HG02642 (cell line): ENCODE data around the gene COL4A4.
A peak's percentile ranks its signal among the peaks of the same experiment; 100 is the strongest.

Experiments
- ATAC-seq: cut with Tn5 transposase; IDR thresholded peaks from one replicate; pipeline ENCODE4 v1.9.1; 2021; ENCODE audit warnings: mild to moderate bottlenecking; ENCODE audit not compliant: unreplicated experiment, poor library complexity

COL4A4 gene

DNA sequence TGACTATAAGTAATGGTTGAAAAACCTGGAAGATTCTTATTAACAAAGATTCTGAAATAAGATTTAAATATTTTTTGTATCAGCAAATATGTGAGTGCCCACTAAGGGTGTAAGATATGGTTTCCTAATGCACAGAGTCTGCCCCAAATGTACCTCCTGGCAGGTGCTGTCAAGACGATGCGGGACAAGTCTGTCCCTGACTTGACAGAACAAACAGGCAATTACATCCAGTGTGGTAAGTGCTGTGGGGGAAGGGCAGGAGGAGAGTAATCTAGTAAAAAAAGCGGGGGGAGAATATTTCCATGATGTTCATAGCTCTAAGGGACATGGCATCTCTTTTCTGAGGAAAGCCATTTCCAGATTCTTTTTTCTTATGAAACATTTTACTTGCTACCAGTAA lies 127.5 kb downstream of the COL4A4 start:
- no peak for ATAC-seq

GRCh38 chr2:227035711-227036367 lies 128.2 kb downstream of the COL4A4 start:
- no peak for ATAC-seq

- peak; percentile 85 for ATAC-seq
Observed at GRCh38 chr2:227033471-227034148, 130.4 kb downstream of the COL4A4 start.

GRCh38 chr2:227031379-227031778 lies 132.6 kb downstream of the COL4A4 start:
- no peak for ATAC-seq

DNA sequence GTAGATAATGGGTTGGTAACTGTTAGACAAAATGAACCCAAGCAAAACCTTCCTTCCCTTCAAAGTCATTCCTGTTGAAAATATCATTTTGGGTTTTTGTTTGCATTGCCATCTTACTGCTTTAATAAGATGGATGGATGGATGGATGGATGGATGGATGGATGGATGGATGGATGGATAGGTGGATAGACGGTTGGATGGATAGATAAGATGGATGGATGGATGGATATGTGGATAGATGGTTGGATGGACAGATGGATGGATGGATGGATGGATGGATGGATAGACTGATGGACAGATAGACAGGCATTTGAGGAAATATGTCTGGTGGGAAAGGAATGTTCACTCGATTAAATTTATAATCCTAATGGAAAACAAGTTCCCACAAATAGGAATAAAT lies 133.2 kb downstream of the COL4A4 start:
- ATAC-seq, result no peak

DNA sequence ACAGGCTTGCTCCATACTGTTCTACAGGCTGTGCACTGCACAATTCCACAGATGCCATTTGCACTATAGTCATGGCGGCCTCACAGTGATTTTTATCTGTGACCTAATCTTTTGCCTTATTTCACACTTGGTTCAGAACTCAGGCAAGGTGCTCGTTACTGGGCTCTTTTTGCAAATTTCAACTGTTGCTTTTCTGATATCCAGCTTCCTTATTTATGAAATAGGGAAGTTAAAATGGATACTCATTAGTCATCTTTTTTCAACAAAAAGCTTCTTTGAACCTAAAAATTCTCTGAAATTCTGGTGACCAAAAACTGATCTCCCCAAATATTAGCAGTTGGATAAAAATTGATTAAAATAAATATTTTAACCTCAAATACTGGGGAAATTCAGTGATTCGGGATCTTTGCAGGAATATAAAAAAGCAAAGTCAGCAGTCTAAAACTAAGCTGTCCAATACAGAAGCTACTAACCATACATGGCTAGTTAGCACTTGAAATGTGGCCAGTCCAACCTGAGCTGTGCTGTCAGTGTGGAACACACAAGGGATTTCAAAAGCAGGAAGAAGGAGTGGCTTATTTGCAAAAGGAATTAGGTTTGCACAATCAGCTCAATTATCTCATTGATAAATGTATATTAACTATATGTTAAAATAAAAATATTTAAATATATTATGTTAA lies 134.4 kb downstream of the COL4A4 start:
- no peak for ATAC-seq

DNA sequence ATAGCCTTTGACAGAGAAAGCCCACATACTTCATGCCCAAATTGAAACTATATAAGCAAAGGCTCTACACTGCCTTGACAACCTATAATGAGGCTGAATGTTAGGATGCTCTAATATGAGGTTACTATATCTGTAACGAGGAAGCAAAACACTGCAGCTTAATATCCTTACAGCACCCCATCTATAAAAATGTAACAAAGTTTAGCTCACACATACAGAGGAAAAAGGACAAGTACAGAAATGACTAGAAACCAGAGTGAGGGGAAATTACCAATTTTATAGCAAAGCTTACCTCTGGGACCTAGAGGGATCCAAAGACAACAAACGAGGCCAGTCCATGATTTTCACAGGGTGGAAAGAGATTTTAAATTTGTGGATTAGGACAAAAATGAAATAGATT lies 138.5 kb downstream of the COL4A4 start:
- no peak for ATAC-seq

DNA sequence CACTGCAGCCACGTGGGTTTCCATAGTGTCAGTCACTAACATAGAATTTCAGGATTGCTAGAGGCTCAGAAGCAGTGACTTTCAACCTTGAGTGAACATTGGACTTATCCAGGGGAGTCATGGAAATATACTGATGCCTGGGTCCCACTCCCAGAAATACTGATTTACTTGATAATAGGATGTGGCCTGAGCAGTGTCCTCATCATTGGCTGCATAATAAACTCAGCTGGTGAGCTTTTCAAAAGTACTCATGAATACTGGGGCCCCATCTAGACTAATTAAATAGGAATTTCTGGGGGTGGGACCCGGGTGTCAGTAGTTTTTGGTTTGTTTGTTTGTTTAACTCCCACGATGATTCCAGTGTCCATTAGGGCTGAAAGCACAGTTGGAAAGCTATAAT lies 141.4 kb downstream of the COL4A4 start:
- ATAC-seq, result no peak

- no peak for ATAC-seq
Observed at GRCh38 chr2:227020416-227020815, 143.6 kb downstream of the COL4A4 start.

DNA sequence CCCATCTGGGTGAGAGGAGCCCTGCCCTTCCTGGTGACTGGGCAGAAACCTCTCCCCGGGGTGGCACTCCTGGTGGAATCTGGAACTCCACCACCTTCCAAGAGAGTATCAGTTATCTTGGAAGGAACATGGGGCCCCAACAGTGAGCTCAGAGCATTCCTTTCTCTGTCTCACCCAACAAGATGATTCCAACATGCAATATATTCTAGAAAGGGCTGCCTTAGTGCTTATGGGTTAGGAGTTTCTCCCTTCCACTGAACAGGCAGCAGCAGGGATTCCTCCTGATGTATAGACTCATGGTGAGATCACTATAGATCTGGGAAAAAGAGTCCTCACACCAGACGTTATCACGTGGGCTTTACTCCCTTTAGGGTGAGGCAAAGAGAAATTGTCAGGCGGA lies 147.1 kb downstream of the COL4A4 start:
- no peak for ATAC-seq

GRCh38 chr2:227013881-227014280 lies 150.1 kb downstream of the COL4A4 start:
- ATAC-seq, result no peak

- ATAC-seq, result no peak
Observed at GRCh38 chr2:227013330-227013729, 150.7 kb downstream of the COL4A4 start.

DNA sequence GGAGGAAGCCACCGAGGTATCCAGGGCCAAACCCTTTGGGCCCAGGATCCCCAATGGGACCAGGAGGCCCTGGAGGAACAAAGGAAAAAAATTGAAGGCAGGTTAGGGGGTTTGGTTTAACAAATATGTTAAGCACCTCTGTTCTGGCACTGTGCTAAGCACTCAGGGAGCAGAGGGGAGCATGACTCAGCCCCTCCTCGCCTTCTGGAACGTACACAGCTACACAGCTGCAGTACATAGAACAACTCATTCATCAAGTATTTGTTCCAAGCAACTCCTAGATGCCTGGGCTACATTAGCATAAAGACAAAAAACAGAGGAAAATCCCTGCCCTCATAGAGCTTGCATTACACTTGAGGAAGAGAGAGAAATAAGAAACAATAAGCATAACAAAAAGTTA lies 153.6 kb downstream of the COL4A4 start:
- ATAC-seq, result no peak

- no peak for ATAC-seq
Observed at GRCh38 chr2:227007940-227008339, 156.1 kb downstream of the COL4A4 start.

DNA sequence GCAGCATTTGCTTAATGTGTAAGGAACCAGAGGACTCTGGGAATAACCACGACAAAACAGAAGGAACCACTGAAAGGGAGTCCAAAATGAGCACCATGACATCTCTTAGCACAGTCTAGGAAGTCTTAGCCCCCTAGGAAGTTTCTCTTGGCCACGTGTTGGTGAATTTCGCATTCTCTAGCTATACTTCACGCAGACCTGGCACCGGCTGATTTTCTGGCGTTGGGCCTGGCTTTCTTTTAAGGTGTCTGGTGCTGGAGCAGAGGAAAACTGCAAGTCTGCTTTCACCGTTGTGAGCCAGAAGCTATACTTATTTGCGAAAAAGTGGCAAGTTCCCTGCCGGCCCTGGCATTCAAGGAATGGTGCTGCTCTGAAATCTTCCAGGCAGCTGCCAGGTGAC lies 156.9 kb downstream of the COL4A4 start:
- no peak for ATAC-seq

DNA sequence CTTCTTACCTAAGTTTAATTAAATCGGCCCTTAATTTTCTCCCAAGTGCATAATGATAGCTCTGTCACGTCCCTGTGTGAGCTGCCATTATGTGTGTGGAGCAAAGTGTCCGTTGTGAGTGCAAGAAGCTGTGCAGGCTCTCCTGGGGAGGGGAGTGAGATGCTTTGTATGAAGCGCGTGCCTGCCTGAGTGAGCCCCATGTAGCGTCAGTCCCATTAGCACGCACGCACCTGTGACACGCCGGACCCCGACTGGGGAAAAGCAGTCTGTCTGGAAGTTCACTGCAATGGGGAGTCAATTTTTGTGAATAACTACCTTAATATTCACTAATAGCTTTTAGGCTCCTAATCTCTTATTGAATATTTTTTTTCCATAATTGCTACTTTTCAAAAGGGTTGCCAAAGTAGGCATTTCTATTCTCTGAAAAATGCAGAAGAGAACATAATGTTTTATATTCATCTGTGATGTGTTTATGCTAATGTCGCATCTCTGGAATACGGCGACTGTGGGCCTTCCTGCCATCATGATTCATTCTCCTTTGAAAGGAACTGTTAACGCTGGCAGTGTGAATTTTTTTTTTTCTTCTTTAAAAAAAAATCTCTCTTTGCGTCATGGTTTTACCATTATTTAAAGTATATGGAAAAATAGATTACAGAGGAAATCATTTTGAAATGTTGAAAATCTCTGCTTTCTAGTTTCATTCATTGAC lies 157.7 kb downstream of the COL4A4 start:
- no peak for ATAC-seq

GRCh38 chr2:227004482-227004881 lies 159.5 kb downstream of the COL4A4 start:
- ATAC-seq, result no peak

DNA sequence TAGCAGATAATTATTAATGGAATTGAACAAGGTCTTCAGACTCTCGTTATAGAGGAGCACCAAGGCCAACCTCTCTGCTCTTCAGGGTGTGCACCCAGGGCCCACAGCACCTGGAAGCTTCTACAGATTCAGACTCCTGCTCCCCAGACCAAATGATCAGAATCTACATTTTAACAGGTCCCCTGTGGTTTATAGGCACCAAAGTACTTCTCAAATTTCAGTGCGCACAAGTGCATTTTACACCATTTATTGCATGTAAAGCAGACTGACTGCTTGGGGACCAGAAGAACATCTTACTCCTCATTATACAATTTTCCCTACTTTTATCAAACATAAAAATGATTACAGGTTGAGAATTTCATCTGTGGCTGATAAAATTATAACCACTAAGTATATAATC lies 163.9 kb downstream of the COL4A4 start:
- no peak for ATAC-seq

GRCh38 chr2:226999661-227000060 lies 164.3 kb downstream of the COL4A4 start:
- no peak for ATAC-seq

- no peak for ATAC-seq
Observed at GRCh38 chr2:226995625-226996041, 168.4 kb downstream of the COL4A4 start.

- no peak for ATAC-seq
Observed at GRCh38 chr2:226994775-226995174, 169.2 kb downstream of the COL4A4 start.
